AG04450 (cell line): ENCODE measurements around the gene GLS2. TPM values are rescaled to one million over a fixed set of nuclear protein-coding genes. Genes with fewer than 3 reads are reported as not detected.

Experiments used
- CTCF ChIA-PET: fragments of 300-600, 350-600 bp; formaldehyde crosslinking; extraction: SDS; loops from one replicate; lab custom pipeline; 2022; ENCODE audit warnings: antibody characterized with exemption, inconsistent platforms; lab: Charles Lee
- POLR2A ChIA-PET: fragments of 350-600 bp; formaldehyde crosslinking; extraction: SDS; loops from one replicate; lab custom pipeline; 2021; ENCODE audit warnings: antibody characterized with exemption, inconsistent platforms; lab: Yijun Ruan, JAX
- DNase-seq: peaks from one replicate; pipeline ENCODE4 v3.0.0-alpha.2; 2011; ENCODE audit warnings: low read depth, low spot score
- H3K27ac ChIP-seq: one replicate; pipeline ENCODE4 v1.5.1; 2012; ENCODE audit warnings: low read depth, low read length, control low read depth
- H3K27me3 ChIP-seq: one replicate; pipeline ENCODE4 v1.6.0; 2012; ENCODE audit warnings: low read length; ENCODE audit not compliant: control insufficient read depth, insufficient read depth
- H3K4me3 ChIP-seq: 2 replicates; pipeline ENCODE4 v1.5.1; 2011; ENCODE audit warnings: mild to moderate bottlenecking, low read depth, low read length, control low read depth
- H3K9me3 ChIP-seq: 2 replicates; pipeline ENCODE4 v1.5.1; 2012; ENCODE audit warnings: low read length; ENCODE audit not compliant: control insufficient read depth, insufficient read depth
- CTCF ChIP-seq: IDR thresholded peaks from 2 replicates; pipeline ENCODE4 v1.5.1; 2011; ENCODE audit warnings: low read depth, low read length, control low read depth, inconsistent platforms
- polyA plus RNA-seq: library from polyadenylated mRNA; depleted of rRNA; stranded (reverse); fragments of >200 nt; gene quantifications from 2 replicates; pipeline ENCODE4 v1.2.3, GENCODE V29; 2011

Gene GLS2
- polyA plus RNA-seq, 1 experiment = 0.12 TPM

- Histone ChIP-seq H3K4me3 (peak overlapping the region; percentile 93), H3K27ac (no peak overlapping the region), H3K9me3 (no peaks in the 10 kb centered on the region), H3K27me3 (no peaks in the 10 kb centered on the region)
- no peak for TF ChIP-seq CTCF
- ChIA-PET POLR2A (interaction anchor here (0.6 kb wide), 1 partner anchor 589 kb away, joined by 3 read pairs; no protein-coding TSS in a partner anchor), CTCF (interaction anchor here (1.2 kb wide), 1 partner anchor 167 kb away, joined by 4 read pairs; no protein-coding TSS in a partner anchor)
- no peak for DNase-seq
Measured at GRCh38 chr12:56469007-56469930, 18.7 kb downstream of the GLS2 start.

GRCh38 chr12:56468216-56469006 lies 19.6 kb downstream of the GLS2 start, which contains the start of gene SPRYD4:
TSS of gene SPRYD4 (plus strand) at chr12:56468578. CDS start at chr12:56468592, 14 bp downstream.
- TF ChIP-seq CTCF = peak; percentile 24; the same call in 1 of the 2 replicates
- CTCF ChIA-PET = interaction anchor here (0.6 to 1.2 kb wide), 2 partner anchors 124 to 168 kb away, joined by 3 to 4 read pairs; no protein-coding TSS in a partner anchor

GRCh38 chr12:56462565-56462964 lies 25.4 kb downstream of the GLS2 start:
- H3K9me3 ChIP-seq = no peaks in the 10 kb centered on the region
- no peak overlapping the region for H3K27ac ChIP-seq
- POLR2A ChIA-PET = no interaction called here
- no peak for TF ChIP-seq CTCF
- DNase-seq = no peak
- H3K27me3 ChIP-seq = no peaks in the 10 kb centered on the region
- no peak overlapping the region for H3K4me3 ChIP-seq
- CTCF ChIA-PET = interaction anchor here (0.7 to 2.6 kb wide), 3 partner anchors 33 to 273 kb away, joined by 3 to 12 read pairs (median 3); partner anchors contain the start of genes SMARCC2 and STAT2

More at GRCh38 chr12:56468216-56469006, 19.6 kb downstream of the GLS2 start, which contains the start of gene SPRYD4:
- peak within 1 kb of the TSS; percentile 93 for H3K4me3 ChIP-seq
- no peaks in the 10 kb centered on the region for H3K27me3 ChIP-seq
- POLR2A ChIA-PET = interaction anchor here (1.0 kb wide), 1 partner anchor 152 kb away, joined by 6 read pairs; the partner anchor contains the start of gene CNPY2
- peak within 1 kb of the TSS; percentile 69 for H3K27ac ChIP-seq
- no peaks in the 10 kb centered on the region for H3K9me3 ChIP-seq
- peak; percentile 75 for DNase-seq

- TF ChIP-seq CTCF = no peak
- Histone ChIP-seq H3K27ac (no peak overlapping the region), H3K9me3 (no peaks in the 10 kb centered on the region), H3K27me3 (no peaks in the 10 kb centered on the region), H3K4me3 (no peak overlapping the region)
- CTCF ChIA-PET = interaction anchor here (0.6 to 1.3 kb wide), 7 partner anchors 24 to 272 kb away, joined by 3 to 4 read pairs (median 3); partner anchors contain the start of genes CNPY2, SMARCC2 and STAT2
- no peak for DNase-seq
- POLR2A ChIA-PET = interaction anchor here (0.6 kb wide), 1 partner anchor 266 kb away, joined by 3 read pairs; no protein-coding TSS in a partner anchor
Measured at GRCh38 chr12:56461235-56462159, 26.5 kb downstream of the GLS2 start.
